Gastroesophageal sphincter (tissue), 2 donors: ENCODE results near the gene DOCK2.

Experiments used
- POLR2A ChIP-seq, 2 donors: fragments of 450-650 bp; IDR thresholded peaks; one replicate each; pipeline ENCODE4 v1.6.1; 2017; ENCODE audit warnings: antibody characterized with exemption in 2 of 2, mild to moderate bottlenecking in 2 of 2, moderate library complexity in 1 of 2
- POLR2AphosphoS5 ChIP-seq: sonication (generic); formaldehyde crosslinking; IDR thresholded peaks from one replicate; pipeline ENCODE4 v1.6.1; 2017; ENCODE audit warnings: antibody characterized with exemption

DNA sequence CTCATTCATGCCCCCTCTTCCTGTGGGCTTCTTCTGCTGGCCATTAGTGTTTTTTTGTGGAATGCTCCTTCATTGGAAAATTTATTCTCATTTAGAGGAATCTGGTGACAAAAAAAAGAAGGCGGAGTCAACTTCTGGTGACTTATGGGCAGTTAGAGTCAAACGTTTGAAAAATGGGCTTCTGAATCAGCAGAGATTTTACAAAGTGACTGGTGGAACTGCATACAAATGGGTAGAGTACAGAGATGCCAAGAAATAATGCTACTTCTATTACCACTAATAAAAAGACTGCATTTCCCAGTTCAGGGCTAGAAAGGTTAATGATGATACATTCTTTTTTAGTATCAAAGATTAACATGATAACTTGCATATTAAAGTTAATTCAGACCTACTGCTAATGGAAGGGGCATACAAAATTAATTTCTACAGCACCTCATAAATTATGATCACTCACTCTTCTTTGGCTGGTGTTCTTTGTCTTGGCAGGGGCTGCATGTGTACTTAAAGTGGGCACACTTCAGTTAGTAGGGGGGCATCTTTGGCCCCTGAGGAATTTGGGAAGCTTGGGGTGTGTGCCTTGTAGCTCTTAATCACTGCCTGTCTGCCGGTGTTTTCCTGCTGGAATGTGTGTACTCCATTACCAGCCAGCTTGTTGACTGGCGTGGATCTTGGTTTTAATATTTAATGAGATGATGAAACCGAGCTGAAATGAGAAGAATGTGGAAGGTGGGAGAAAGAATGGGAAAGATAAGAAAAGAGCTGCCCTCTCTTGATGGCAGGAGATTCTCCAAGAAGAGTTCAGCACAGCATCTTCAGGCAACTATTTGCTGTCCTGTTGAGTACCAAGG, 148.9 kb downstream of the DOCK2 start:
- TF ChIP-seq POLR2AphosphoS5 (no peak), POLR2A (IDR thresholded peaks at IDR 0.05) (no peak)
